ENCODE results near the gene RFNG.
A peak's percentile ranks its signal among the peaks of the same experiment; 100 is the strongest.

Gene RFNG

DNA sequence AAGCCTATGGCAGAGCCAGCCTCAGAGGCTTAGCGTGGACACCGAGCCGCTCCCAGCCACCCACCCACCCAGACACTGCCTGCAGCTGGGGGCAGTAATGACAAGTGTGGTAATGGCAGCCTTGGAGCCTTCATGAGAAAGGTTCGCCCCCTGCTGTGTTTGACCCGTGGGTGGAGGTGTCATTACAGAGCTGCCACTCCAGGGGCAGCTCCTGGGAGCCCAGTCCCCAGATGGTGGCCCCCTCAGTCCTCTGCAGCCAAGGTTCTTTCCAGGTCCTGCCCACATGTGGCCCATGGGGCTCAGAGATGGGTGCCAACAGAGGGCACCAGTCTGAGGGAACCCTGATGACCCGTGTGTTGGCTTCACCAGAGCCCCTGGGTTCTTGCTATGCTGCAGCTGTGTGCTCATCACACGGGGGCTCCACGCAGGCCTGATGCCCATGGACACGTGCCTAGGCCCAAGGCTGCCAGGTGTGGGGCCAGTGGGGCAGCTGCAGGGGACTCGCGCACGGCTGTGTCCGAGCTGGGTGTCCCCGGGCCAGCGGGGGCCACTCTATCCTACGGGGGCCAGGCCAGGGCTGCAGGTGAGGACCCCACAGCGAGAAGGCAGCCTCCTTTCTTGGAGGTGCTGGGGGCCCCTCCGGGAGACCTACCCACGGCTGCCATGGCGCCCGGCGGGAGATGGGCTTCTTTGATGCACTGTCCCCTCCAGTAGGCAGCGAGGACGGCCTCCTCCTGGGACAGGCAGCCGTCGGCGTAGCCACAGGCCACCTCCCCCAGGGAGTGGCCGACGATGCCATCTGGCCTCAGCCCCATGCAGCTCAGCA is 38.3 kb upstream of the RFNG start:
- DNase-seq: peak; percentile 1

GRCh38 chr17:82088838-82089722 is 37.5 kb upstream of the RFNG start:
- peak; percentile 1 for DNase-seq

DNA sequence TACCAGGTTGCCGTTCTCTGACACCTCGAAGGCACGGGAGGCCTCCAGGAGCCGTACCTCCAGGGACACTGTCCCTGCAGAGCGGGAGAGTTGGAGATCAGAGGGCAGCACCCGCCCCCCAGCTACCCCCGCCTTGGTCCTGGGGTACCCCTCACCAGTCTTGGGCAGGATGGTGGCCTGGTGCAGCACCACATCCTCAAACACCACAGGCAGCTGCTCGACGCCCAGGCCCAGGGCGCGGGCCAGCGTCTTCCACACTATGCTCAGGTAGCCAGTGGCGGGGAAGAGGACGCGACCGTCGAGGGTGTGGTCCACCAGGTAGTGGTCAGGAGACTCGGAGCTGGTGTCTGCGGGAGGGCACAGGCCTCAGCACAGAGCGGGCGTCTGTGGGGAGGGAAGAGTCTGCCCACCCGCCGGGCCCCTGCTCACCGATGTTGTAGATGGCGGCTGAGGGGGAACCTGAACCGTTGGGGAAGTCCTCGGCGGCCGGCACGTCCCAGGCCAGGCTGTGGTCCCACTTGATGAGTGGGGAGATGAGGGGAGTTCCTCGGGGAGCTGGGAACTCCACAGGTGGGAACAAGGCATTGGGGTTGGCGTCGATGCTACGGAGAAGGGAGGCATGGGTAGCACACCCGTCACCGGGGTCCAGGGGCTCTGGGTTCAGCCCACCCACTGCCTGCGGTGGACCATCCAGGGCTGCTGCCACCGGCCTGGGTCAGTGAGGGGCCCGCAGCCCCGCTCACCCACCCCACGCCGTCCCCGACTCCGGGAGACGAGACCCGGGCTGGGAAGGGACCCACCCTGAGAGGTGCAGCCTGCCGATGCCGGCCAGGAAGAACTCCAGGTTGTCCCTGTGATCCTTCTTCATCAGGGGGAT is 36.6 kb upstream of the RFNG start:
- DNase-seq: peak; percentile 1

DNA sequence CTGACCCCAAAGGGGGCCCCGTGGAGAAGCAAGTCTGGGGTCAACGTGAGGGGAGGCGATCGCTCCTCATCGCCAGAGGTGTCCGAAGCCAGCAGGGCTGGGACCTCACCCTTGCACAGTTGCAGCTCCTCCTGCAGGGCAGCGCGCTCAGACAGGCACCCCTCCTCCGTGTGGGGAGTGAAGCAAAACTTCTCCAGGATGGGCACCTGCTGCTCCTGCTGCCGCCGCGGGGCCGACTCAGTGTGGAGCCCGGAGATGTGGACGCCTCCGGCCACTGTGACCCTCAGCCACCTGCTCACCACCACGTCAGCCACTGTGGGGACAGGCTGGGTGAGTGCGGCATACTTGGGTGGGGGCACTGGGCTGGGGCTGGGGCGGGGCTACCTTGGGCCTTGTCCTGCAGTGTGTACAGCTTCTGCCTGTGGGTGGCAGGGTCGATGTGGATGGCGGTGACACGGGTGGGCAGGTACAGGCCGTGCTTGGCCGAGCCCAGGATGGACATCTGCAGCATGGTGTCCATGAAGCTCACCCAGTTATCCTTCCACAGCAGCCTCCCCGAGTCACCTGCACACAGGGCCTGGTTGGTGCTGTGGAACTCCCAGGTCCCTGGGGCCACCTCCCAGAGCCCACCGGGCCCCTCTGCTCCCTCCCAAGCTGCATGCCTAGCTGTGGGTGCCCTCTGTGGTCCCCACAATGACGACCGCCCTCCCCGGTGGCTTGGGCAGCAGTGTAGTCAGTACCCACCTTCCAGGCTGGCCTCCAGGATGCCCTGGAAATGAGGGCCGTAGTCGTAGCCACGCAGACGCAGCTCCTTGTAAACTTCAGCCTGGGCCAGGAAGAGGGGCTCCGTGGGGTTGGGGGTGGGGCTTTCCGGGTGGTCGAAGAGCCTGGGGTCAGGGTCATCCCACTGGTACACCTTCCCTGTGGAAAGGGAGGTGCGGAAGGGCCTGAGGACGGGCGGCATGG is 35.6 kb upstream of the RFNG start:
- peak; percentile 1 for DNase-seq

DNA sequence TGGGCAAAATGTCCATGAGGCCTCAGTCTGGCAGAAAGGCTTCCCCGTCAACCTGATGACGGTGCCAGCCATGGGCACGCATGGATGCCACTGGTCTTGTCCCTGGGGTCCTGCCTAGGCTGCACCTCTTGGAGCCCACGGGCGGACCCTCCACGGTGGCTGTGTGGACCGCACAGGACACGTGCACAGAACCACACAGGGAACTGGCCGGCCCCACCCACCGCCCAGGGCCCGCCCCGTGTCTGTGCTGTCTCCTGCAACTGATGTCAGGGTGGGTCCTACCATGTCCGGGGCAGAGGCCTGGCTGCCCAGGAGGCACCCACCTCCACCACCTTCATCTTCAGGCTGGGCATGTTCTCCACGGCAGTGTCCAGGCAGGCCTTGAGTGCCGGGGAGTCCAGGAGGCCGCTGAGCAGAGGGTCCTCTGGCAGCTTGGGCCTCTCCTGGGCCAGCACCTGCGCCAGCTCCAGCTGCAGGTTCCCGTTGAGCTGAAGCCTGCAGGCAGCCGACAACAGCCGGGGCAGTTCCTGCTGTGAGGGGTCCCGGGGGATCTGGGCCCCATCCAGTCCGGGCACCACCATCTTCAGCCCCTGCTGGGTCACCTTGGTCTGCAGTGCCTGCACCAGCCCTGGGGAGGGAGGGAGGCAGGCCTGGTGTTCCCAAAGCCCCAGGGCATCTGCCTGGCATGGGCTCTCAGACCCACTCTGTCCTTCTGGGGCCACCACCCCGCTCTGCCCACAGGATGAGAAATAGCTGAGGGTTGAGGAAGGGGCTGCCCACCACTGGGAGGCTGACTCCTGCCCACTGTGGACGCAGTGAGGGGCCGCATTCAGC is 34.5 kb upstream of the RFNG start:
- no peak for DNase-seq

DNA sequence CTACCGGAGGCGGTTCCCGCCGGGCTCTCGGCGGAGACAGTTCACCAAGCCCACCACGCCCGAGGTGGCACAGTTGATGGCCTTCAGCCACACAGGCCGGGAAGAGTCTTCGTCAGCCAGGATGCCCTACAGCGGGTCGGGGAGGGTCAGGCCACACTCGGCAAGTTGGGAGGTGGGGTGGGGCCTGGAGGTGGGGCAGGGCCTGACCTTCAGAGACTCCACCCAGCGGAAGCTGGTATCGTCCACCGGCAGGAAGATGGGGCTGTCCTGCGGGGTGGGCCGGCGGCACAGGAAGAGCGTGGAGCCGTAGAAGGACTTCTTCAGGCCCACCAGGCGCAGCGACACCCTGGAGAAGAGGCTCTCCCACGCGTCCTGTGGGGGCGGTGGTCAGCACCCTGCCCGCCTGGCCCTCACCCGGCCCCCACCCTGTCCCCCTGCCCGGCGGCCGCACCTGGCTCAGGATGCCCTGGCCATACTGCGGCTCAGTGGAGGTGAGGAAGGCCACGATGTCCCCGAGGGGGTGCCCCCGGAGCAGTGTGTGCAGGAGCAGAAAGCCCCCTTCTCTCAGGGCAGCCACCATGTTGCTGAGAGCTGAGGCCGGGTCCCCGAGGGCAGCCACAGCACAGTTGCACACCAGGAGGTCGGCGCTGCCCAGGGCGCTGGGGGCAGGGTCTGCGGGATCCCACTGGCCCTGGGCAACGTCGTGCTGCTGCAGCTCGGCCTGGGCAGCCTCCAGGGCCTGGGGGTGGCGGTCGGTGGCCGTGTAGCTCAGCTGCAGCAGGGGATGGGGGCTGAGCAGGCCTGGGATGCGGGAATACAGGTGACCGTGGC is 33.6 kb upstream of the RFNG start:
- no peak for DNase-seq

- DNase-seq: no peak
These were observed 32.9 kb upstream of the RFNG start for GRCh38 chr17:82084373-82085030.

DNA sequence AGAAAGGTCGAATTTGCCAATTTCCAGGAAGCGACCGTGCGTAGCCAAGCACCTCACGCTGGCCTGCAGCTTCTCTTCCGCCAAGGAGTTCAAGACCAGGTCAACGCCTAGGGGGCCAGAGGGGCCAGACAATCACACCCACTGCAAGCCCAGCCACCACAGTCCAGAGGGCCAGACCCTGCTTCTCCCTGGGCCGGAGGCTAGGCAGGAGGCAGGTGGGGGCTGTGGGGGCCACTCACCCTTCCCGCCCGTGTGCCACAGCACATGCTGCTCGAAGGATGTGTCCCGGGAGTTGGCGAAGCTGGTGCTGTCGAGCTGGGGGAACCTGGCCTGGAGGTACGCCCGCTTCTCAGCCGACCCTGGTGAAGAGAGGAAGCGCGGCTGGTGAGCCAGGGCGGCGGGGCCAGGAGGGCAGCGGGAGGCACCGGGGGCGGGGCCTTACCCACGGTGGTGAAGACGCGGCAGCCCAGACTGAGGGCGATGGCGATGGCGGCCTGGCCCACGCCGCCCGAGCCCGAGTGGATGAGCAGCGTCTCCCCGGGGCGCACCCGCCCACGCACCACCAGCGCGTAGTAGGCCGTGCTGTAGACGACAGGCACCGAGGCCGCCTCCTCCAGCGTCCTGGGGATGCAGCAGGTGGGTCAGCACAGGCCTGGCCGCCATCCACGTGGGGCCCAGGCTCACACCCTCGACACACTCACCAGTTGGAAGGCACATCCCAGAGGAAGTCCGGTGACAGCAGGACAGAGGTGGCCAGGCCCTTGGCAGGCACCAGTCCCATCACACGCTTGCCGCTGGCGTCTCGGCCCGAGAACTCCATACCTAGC is 32.1 kb upstream of the RFNG start:
- no peak for DNase-seq

DNA sequence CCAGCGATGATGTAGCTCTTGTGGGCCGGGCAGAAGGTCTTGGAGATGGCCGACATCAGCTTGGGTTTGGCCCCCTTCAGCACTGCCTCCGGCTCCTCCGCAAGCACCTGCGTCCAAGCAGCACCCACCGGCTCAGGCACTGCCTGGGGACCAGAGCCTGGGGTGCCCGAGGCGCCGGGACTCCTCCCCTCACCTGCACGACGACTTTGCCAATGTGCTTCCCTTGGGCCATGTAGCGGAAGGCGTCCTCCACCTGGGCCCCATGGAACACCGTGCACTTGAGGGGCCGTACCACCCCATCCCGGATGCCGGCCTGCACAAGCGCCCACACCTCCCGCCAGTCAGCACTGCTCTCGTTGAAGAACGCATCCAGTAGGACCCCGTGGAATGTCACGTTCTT is 31.4 kb upstream of the RFNG start:
- no peak for DNase-seq

GRCh38 chr17:82082456-82082855 is 30.8 kb upstream of the RFNG start:
- no peak for DNase-seq

- no peak for DNase-seq
These were observed 30.4 kb upstream of the RFNG start for GRCh38 chr17:82081966-82082365.

DNA sequence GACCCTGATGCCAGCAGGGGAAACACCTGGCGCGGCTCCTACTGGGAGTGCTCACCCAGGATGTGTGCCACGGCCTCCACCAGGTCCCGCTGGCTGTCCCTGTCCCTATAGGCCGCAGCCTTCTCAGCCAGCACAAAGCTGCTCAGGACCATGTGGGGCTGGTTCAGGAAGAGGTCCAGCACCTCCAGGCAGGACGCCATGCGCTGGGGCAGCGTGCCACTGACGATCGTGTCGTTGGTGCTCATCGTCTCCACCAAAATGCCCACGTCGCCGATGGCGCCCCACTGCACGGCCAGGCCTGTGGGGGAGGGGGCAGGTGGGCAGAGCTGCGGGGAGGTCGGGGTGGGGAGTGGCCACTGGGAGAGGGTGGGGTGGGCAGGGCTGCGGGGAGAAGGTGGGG is 29.9 kb upstream of the RFNG start:
- DNase-seq: no peak

GRCh38 chr17:82080789-82081464 is 29.3 kb upstream of the RFNG start:
- no peak for DNase-seq

GRCh38 chr17:82080048-82080788 is 28.6 kb upstream of the RFNG start:
- no peak for DNase-seq

- no peak for DNase-seq
These were observed 27.5 kb upstream of the RFNG start for GRCh38 chr17:82079001-82079677.

- no peak for DNase-seq
These were observed 26.8 kb upstream of the RFNG start for GRCh38 chr17:82078433-82078832.
